ENCODE data around the gene APOA4.

Gene APOA4

GRCh38 chr11:116838321-116839084, 15.4 kb upstream of the APOA4 start:
- TF ChIP-seq GATA3 (IDR thresholded peaks at IDR 0.05; ENCODE audit: low read depth, low read length) (no peak), GATA2 (IDR thresholded peaks at IDR 0.05; ENCODE audit: low read depth, low read length) (no peak)

- TF ChIP-seq GATA3 (IDR thresholded peaks at IDR 0.05; ENCODE audit: low read depth, low read length) (no peak), GATA2 (IDR thresholded peaks at IDR 0.05; ENCODE audit: low read depth, low read length) (no peak)
Observed at GRCh38 chr11:116837231-116838091, 14.4 kb upstream of the APOA4 start, which contains the start of gene APOA1. Gene APOA1 (minus strand): TSS chr11:116837622. CDS start chr11:116837387, 235 bp downstream.

- TF ChIP-seq GATA3 (IDR thresholded peaks at IDR 0.05; ENCODE audit: low read depth, low read length) (no peak), GATA2 (IDR thresholded peaks at IDR 0.05; ENCODE audit: low read depth, low read length) (no peak)
Observed at GRCh38 chr11:116836632-116836991, 13.5 kb upstream of the APOA4 start.

DNA sequence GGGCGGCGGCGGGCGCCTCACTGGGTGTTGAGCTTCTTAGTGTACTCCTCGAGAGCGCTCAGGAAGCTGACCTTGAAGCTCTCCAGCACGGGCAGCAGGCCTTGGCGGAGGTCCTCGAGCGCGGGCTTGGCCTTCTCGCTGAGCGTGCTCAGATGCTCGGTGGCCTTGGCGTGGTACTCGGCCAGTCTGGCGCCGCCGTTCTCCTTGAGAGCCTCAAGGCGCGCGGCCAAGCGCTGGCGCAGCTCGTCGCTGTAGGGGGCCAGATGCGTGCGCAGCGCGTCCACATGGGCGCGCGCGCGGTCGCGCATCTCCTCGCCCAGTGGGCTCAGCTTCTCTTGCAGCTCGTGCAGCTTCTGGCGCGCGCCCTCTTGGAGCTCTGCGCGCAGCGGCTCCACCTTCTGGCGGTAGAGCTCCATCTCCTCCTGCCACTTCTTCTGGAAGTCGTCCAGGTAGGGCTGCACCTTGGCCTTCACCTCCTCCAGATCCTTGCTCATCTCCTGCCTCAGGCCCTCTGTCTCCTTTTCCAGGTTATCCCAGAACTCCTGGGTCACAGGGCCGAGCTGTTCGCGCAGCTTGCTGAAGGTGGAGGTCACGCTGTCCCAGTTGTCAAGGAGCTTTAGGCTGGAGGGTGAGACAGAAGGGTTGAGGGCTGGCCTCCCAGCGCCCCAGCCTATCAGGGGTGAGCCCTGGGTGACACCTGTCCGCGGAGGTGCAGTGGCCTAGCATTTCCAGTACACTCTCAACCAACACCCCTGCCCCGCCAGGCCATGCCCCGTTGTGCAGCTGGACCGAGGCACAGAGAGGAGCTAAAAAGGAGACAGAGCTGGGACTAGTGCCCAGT, 12.9 kb upstream of the APOA4 start:
- TF ChIP-seq GATA2 (IDR thresholded peaks at IDR 0.05; ENCODE audit: low read depth, low read length) (no peak), GATA3 (IDR thresholded peaks at IDR 0.05; ENCODE audit: low read depth, low read length) (no peak)

GRCh38 chr11:116835042-116835772, 12.1 kb upstream of the APOA4 start:
- no peak for TF ChIP-seq GATA3 (IDR thresholded peaks at IDR 0.05; ENCODE audit: low read depth, low read length)
- TF ChIP-seq GATA2 (IDR thresholded peaks at IDR 0.05; ENCODE audit: low read depth, low read length), result no peak

DNA sequence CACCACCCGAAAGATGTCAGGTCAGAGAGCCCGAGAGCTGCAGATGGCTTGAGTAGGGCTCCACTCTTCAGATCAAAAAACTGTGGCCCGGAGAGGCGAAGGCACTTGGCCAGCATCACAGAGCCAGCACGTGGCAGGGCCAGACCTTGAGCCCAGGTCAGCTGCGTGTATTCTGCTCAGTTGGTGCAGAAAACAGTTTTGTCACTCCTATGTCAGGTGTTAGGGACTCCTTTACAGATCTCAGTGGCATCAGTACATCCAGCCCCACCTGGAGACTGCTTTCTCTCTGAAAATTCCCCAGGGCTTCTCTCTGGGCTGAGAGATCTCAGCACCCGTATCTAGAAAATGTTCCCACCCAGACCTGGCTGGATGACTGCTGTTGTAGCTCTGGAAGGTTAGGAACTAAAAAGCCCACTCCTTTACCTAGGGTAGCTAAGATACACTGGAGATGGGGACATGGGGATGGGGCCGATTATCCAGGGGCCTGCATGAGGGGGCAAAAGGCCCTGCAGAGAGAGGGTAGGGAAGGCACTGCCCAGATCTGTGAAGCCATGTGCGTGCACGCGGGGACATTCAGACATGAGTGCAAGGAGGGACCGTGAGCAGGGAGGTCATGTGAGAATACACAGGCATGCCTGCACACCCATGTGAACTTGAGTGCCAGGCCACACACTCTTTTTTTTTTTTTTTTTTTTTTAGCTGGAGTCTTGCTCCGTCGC, 10.9 kb upstream of the APOA4 start:
- TF ChIP-seq GATA3 (IDR thresholded peaks at IDR 0.05; ENCODE audit: low read depth, low read length) (no peak), GATA2 (IDR thresholded peaks at IDR 0.05; ENCODE audit: low read depth, low read length) (no peak)

DNA sequence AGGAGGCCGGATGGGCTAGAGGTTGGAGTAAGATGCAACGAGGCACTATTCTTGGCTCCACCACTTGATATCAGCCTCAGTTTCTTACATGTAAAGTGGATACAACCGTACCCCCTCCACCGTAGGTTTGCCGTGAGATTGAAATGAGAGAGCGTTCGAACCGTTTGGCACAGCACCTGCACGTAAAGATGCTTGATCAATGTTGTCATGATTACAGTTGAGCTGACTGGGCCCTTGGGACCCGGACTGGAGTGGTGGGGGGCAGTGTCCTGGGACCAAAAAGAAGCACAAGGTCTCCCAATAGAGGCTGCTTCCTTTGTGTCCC, 10.3 kb upstream of the APOA4 start:
- TF ChIP-seq GATA2 (IDR thresholded peaks at IDR 0.05; ENCODE audit: low read depth, low read length), result no peak
- no peak for TF ChIP-seq GATA3 (IDR thresholded peaks at IDR 0.05; ENCODE audit: low read depth, low read length)

- TF ChIP-seq GATA2 (IDR thresholded peaks at IDR 0.05; ENCODE audit: low read depth, low read length) (no peak), GATA3 (IDR thresholded peaks at IDR 0.05; ENCODE audit: low read depth, low read length) (no peak)
Observed at GRCh38 chr11:116832350-116833290, 9.5 kb upstream of the APOA4 start.

DNA sequence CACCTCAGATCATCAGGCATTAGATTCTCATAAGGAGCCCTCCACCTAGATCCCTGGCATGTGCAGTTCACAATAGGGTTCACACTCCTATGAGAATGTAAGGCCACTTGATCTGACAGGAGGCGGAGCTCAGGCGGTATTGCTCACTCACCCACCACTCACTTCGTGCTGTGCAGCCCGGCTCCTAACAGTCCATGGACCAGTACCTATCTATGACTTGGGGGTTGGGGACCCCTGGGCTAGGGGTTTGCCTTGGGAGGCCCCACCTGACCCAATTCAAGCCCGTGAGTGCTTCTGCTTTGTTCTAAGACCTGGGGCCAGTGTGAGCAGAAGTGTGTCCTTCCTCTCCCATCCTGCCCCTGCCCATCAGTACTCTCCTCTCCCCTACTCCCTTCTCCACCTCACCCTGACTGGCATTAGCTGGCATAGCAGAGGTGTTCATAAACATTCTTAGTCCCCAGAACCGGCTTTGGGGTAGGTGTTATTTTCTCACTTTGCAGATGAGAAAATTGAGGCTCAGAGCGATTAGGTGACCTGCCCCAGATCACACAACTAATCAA, 8.8 kb upstream of the APOA4 start:
- TF ChIP-seq GATA2 (IDR thresholded peaks at IDR 0.05; ENCODE audit: low read depth, low read length), result no peak
- TF ChIP-seq GATA3 (IDR thresholded peaks at IDR 0.05; ENCODE audit: low read depth, low read length), result no peak

DNA sequence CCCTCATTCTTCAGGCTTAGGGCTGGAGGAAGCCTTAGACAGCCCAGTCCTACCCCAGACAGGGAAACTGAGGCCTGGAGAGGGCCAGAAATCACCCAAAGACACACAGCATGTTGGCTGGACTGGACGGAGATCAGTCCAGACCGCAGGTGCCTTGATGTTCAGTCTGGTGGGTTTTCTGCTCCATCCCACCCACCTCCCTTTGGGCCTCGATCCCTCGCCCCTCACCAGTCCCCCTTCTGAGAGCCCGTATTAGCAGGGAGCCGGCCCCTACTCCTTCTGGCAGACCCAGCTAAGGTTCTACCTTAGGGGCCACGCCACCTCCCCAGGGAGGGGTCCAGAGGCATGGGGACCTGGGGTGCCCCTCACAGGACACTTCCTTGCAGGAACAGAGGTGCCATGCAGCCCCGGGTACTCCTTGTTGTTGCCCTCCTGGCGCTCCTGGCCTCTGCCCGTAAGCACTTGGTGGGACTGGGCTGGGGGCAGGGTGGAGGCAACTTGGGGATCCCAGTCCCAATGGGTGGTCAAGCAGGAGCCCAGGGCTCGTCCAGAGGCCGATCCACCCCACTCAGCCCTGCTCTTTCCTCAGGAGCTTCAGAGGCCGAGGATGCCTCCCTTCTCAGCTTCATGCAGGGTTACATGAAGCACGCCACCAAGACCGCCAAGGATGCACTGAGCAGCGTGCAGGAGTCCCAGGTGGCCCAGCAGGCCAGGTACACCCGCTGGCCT, 7.2 kb upstream of the APOA4 start:
- TF ChIP-seq GATA3 (IDR thresholded peaks at IDR 0.05; ENCODE audit: low read depth, low read length), result no peak
- no peak for TF ChIP-seq GATA2 (IDR thresholded peaks at IDR 0.05; ENCODE audit: low read depth, low read length)

- no peak for TF ChIP-seq GATA3 (IDR thresholded peaks at IDR 0.05; ENCODE audit: low read depth, low read length)
- TF ChIP-seq GATA2 (IDR thresholded peaks at IDR 0.05; ENCODE audit: low read depth, low read length), result no peak
Observed at GRCh38 chr11:116829525-116830183, 6.5 kb upstream of the APOA4 start, which contains the start of gene APOC3. Gene APOC3 (plus strand): TSS chr11:116829907. CDS start chr11:116830583, 676 bp downstream.

Data from SH-SY5Y (cell line).